Thyroid gland (tissue), 4 donors: ENCODE measurements around the gene HP1BP3.

Source experiments
- CTCF ChIP-seq, 6 experiments: fragments of 200-600 bp in 3 of 6; fragments of 450-650 bp in 3 of 6; sonication (generic) in 3 of 6; IDR thresholded peaks; one replicate each; pipeline ENCODE4 v1.5.1; 2016 to 2019; ENCODE audit warnings: antibody characterized with exemption in 6 of 6, mild to moderate bottlenecking in 2 of 6, inconsistent platforms in 1 of 6, moderate library complexity in 1 of 6
- POLR2A ChIP-seq, 2 donors: fragments of 450-650 bp; IDR thresholded peaks; one replicate each; pipeline ENCODE4 v1.6.1; 2017; ENCODE audit warnings: antibody characterized with exemption in 2 of 2, mild to moderate bottlenecking in 2 of 2, moderate library complexity in 1 of 2

- TF ChIP-seq CTCF (IDR thresholded peaks at IDR 0.05) (no peak), POLR2A (IDR thresholded peaks at IDR 0.05) (no peak)
Measured at GRCh38 chr1:20703124-20703756, 83.9 kb downstream of the HP1BP3 start.
